Measurements from ENCODE around the gene COX7A2L. TPM values are rescaled to one million over a fixed set of nuclear protein-coding genes. Genes with fewer than 3 reads are reported as not detected.

COX7A2L gene
- total and polyA plus RNA-seq, 10 of the 15 experiments (the other 5 are each of a cell fraction or from before 2014, with no cell fraction given), result 134 to 532 (median 222) TPM

GRCh38 chr2:42336361-42336965 is 24.6 kb downstream of the COX7A2L start:
- POLR2A ChIA-PET, result interaction anchor here (0.5 kb wide), 1 partner anchor 96 kb away, joined by 3 read pairs; no protein-coding TSS in a partner anchor
- TF ChIP-seq MEF2A (IDR thresholded peaks at IDR 0.05; ENCODE audit: insufficient read depth, low read depth, low read length), result no peak
- no peak for TF ChIP-seq CREB1 (IDR thresholded peaks at IDR 0.05; ENCODE audit: low read depth)
- no peak for TF ChIP-seq SREBF1 (IDR thresholded peaks at IDR 0.05; ENCODE audit: low read length)
- no peak for TF ChIP-seq EP300 (IDR thresholded peaks at IDR 0.05; ENCODE audit: borderline replicate concordance in 1 of 2, control insufficient read depth in 1 of 2, low read depth in 2 of 2, low read length in 2 of 2)
- TF ChIP-seq PML (IDR thresholded peaks at IDR 0.05; ENCODE audit: low read length), result no peak
- TF ChIP-seq PAX5 (IDR thresholded peaks at IDR 0.05; ENCODE audit: borderline replicate concordance, low read depth, low read length), result no peak
- TF ChIP-seq CEBPZ (IDR thresholded peaks at IDR 0.05; ENCODE audit: low read depth, low read length), result no peak
- no peak for TF ChIP-seq NRF1 (conservative IDR thresholded peaks at IDR 0.05; ENCODE audit: low read depth, low read length)
- TF ChIP-seq, protein P1, sequence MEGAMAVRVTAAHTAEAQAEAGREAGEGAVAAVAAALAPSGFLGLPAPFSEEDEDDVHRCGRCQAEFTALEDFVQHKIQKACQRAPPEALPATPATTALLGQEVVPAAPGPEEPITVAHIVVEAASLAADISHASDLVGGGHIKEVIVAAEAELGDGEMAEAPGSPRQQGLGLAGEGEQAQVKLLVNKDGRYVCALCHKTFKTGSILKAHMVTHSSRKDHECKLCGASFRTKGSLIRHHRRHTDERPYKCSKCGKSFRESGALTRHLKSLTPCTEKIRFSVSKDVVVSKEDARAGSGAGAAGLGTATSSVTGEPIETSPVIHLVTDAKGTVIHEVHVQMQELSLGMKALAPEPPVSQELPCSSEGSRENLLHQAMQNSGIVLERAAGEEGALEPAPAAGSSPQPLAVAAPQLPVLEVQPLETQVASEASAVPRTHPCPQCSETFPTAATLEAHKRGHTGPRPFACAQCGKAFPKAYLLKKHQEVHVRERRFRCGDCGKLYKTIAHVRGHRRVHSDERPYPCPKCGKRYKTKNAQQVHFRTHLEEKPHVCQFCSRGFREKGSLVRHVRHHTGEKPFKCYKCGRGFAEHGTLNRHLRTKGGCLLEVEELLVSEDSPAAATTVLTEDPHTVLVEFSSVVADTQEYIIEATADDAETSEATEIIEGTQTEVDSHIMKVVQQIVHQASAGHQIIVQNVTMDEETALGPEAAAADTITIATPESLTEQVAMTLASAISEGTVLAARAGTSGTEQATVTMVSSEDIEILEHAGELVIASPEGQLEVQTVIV (IDR thresholded peaks at IDR 0.05; ENCODE audit: borderline replicate concordance, partially characterized antibody), result no peak
- no peak for TF ChIP-seq SKIL (IDR thresholded peaks at IDR 0.05; ENCODE audit: low read depth, poor library complexity, severe bottlenecking)

More at GRCh38 chr2:42336361-42336965, 24.6 kb downstream of the COX7A2L start:
- H3K27ac ChIP-seq (ENCODE audit: control insufficient read depth, insufficient read depth), result no peak overlapping the region
- H3K27me3 ChIP-seq (replicated peaks in 1 of 2; ENCODE audit: control insufficient read depth in 2 of 2, insufficient read depth in 2 of 2, low read length in 1 of 2), result no peaks in the 10 kb centered on the region
- H3K9ac ChIP-seq (ENCODE audit: control insufficient read depth, insufficient read depth, low read length), result no peak overlapping the region
- no peak overlapping the region for H3K4me3 ChIP-seq
- WGBS (ENCODE audit: insufficient coverage, insufficient replicate concordance, low lambda C conversion rate, missing lambda C conversion rate), result 90% methylated on average over 9 of the region's 9 CpGs
- H3K79me2 ChIP-seq (ENCODE audit: control insufficient read depth, insufficient read depth, low read length), result no peaks in the 10 kb centered on the region; the same call in 1 of the 2 replicates
- no peaks in the 10 kb centered on the region for H4K20me1 ChIP-seq (ENCODE audit: control insufficient read depth, insufficient read depth)
- in situ Hi-C loops (cut with MboI), result loop anchor here (10.0 kb wide), 1 partner anchor 462 kb away; no protein-coding TSS in a partner anchor
- no peak overlapping the region for H2AFZ ChIP-seq (ENCODE audit: control insufficient read depth, low read depth, low read length)
- ATAC-seq (no peak), FAIRE-seq (no peak), DNase-seq (ENCODE audit: low read depth, low spot score) (no peak)
- peaks cover 4 to 24% of the 10 kb centered on the region in 2 experiments; a peak in 3 of 4 replicates for H3K36me3 ChIP-seq (ENCODE audit: control insufficient read depth in 2 of 2, insufficient read depth in 2 of 2, low read length in 1 of 2)
- CTCF ChIA-PET, result interaction anchor here (0.8 kb wide), 1 partner anchor 46 kb away, joined by 4 read pairs; no protein-coding TSS in a partner anchor
- SMC1A ChIA-PET (ENCODE audit: uncharacterized antibody, unreplicated experiment), result no interaction called here
- no TSS peak for BruUV-seq (replicated peaks)
- intact Hi-C loops (cut with micrococcal nuclease; ENCODE audit: unreplicated experiment), result no loop called here
- H3K9me3 ChIP-seq (replicated peaks; ENCODE audit: control insufficient read depth, insufficient read depth, low read length), result no peaks in the 10 kb centered on the region
- RAD21 ChIA-PET (ENCODE audit: unreplicated experiment), result no interaction called here
- H3K4me2 ChIP-seq (ENCODE audit: control insufficient read depth, insufficient read depth), result no peak overlapping the region
- no peaks in the 10 kb centered on the region for H3K4me1 ChIP-seq (ENCODE audit: control insufficient read depth, insufficient read depth, low read length)

All from GM12878 (cell line).